ENCODE data around the gene SLC16A10.

DNA sequence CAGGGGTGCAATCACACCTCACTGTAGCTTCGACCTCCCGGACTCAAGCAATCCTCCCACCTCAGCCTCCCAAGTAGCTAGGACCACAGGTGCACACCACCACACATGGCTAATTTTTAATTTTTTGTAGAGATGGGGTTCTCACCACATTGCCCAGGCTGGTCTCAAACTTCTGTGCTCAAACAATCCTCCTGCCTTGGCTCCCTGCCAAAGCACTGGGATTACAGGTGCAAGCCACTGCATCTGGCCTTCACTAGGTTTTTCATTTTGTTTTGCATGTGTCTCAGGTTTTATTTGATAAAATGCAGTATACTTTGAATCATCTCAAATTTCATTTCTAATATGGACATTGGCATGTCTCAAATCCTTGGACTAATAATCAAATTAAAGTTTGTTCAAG is 98.7 kb downstream of the SLC16A10 start:
- TF ChIP-seq, protein P1, sequence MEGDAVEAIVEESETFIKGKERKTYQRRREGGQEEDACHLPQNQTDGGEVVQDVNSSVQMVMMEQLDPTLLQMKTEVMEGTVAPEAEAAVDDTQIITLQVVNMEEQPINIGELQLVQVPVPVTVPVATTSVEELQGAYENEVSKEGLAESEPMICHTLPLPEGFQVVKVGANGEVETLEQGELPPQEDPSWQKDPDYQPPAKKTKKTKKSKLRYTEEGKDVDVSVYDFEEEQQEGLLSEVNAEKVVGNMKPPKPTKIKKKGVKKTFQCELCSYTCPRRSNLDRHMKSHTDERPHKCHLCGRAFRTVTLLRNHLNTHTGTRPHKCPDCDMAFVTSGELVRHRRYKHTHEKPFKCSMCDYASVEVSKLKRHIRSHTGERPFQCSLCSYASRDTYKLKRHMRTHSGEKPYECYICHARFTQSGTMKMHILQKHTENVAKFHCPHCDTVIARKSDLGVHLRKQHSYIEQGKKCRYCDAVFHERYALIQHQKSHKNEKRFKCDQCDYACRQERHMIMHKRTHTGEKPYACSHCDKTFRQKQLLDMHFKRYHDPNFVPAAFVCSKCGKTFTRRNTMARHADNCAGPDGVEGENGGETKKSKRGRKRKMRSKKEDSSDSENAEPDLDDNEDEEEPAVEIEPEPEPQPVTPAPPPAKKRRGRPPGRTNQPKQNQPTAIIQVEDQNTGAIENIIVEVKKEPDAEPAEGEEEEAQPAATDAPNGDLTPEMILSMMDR (IDR thresholded peaks at IDR 0.05): no peak
- no peak for TF ChIP-seq POLR2A (IDR thresholded peaks at IDR 0.05)

Measured in thyroid gland (tissue), 4 donors.